Heart left ventricle (tissue), 13 donors: ENCODE measurements around the gene C13orf46.

Experiments
- CTCF ChIP-seq, 12 donors: fragments of 200-600 bp; sonication (generic) in 4 of 12; IDR thresholded peaks; one replicate each; pipeline versions ENCODE4 v1.5.0 to v1.8.0; 2018 to 2022; ENCODE audit warnings: antibody characterized with exemption in 12 of 12, mild to moderate bottlenecking in 5 of 12
- POLR2A ChIP-seq, 2 donors: fragments of 450-650 bp; IDR thresholded peaks; one replicate each; pipeline ENCODE4 v1.6.1; 2017; ENCODE audit warnings: antibody characterized with exemption in 2 of 2, mild to moderate bottlenecking in 2 of 2, moderate library complexity in 2 of 2
- donor health status: ischemic (EF 13 %, LVEDD 7.1; RV severe dilation, severe dysfunction).
- donor health status: DM: no; HTN: yes; CAD: no.
- donor health status: DM: no; HTN: no; CAD: no.
- donor health status: ischemic (EF 25% LVEDD 6.9; RV normal size, moderate dysfunction).
- donor health status: ischemic (EF 25% LVEDD 5.7; RV mildly dilated, moderate dysfunction).
- donor health status: ischemic (EF 35%, LVEDD 5.7; RV mildly dilated, moderate dysfunction).
- donor health status: nonischemic (EF 11% LVEDD 7.7; RV severe dilation, severe dysfunction).
- donor health status: DM: yes; HTN: yes; CAD: no.
- donor health status: PGD.
- donor health status: ischemic (EF 29% LVEDD 5.4; RV normal size, mild dysfunction).
- donor health status: nonischemic (EF 23%, LVEDD 6.1; RV moderate dilation, normal function).

DNA sequence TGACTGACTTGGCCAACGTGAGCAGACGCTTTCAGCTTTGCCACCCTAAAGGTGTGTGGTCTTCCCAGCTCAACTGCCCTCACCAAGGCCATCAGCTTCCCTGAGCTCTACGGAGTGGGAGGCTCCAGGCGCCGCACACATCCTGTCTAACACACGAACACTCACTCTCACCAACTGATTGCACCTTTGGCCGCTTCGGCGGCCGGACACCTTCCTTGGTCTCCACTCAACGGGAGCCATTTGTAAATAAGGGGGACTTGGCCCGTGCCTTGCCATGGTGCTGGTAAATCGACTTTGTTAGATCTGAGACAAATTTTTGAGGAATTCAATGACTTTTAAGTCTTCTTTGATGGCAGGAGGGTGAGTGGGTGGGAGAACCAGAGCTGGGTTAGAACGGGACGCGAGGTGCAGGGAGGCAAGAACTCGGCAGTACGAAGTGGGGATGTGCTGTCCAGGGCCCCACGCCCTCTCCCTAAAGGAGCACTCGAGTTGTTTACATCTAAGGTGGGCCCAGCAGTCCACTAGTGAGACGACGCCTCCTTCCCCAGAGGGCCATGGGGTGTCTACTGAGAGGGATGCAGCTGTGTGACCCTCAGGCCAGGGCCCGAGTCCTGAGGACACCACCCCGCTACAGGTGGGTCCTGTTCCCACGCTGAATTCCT lies 4.4 kb downstream of the C13orf46 start:
- TF ChIP-seq CTCF (IDR thresholded peaks at IDR 0.05) = no peak
- no peak for TF ChIP-seq POLR2A (IDR thresholded peaks at IDR 0.05)
